Activated CD4-positive, CD25-positive, alpha-beta regulatory T cell treated with anti-CD3 and anti-CD28 coated beads, Interleukin-2, amount 50 U/mL, for 24 hours (primary cell): ENCODE measurements around the gene MED28.
A peak's percentile ranks its signal among the peaks of the same experiment; 100 is the strongest.
"Not testable (repeated sequence)": the region's sequence is repeated elsewhere in the genome, so short reads cannot be mapped to it uniquely, and the experiment has no call there.

ENCODE experiments used
- ATAC-seq, 2 donors: fragments of 150-1000 bp; cut with Tn5 transposase; one replicate each; pipeline ENCODE4 v1.10.0; 2021; ENCODE audit warnings: mild to moderate bottlenecking in 1 of 2, moderate library complexity in 1 of 2

Gene MED28

GRCh38 chr4:17619416-17620105 is 5.1 kb downstream of the MED28 start:
- ATAC-seq: no peak

GRCh38 chr4:17623451-17624001 is 9.1 kb downstream of the MED28 start:
- no peak for ATAC-seq

- no peak for ATAC-seq
Measured at GRCh38 chr4:17624821-17625220, 10.4 kb downstream of the MED28 start.

GRCh38 chr4:17630228-17630627 is 15.8 kb downstream of the MED28 start:
- ATAC-seq: no peak

- no peak for ATAC-seq
Measured at GRCh38 chr4:17633600-17633999, 19.2 kb downstream of the MED28 start.

GRCh38 chr4:17635056-17635455 is 20.6 kb downstream of the MED28 start:
- ATAC-seq: no peak

GRCh38 chr4:17636341-17636695 is 21.9 kb downstream of the MED28 start:
- ATAC-seq: no peak

- peak; percentile 68 to 82 for ATAC-seq
Measured at GRCh38 chr4:17636696-17637622, 22.5 kb downstream of the MED28 start.

GRCh38 chr4:17639136-17639535 is 24.7 kb downstream of the MED28 start:
- ATAC-seq: no peak

- no peak for ATAC-seq
Measured at GRCh38 chr4:17642398-17642783, 27.9 kb downstream of the MED28 start.

GRCh38 chr4:17646693-17647092 is 32.3 kb downstream of the MED28 start:
- ATAC-seq: no peak

- ATAC-seq: no peak
Measured at GRCh38 chr4:17647176-17647806, 32.9 kb downstream of the MED28 start.

- no peak for ATAC-seq
Measured at GRCh38 chr4:17647927-17648326, 33.5 kb downstream of the MED28 start.

GRCh38 chr4:17650406-17650805 is 36.0 kb downstream of the MED28 start:
- no peak for ATAC-seq

GRCh38 chr4:17654701-17655100 is 40.3 kb downstream of the MED28 start:
- ATAC-seq: no peak

GRCh38 chr4:17657090-17657489 is 42.6 kb downstream of the MED28 start:
- no peak for ATAC-seq

GRCh38 chr4:17657849-17658248 is 43.4 kb downstream of the MED28 start:
- ATAC-seq: no peak

GRCh38 chr4:17659196-17659595 is 44.8 kb downstream of the MED28 start:
- not testable (repeated sequence) for ATAC-seq

- no peak for ATAC-seq
Measured at GRCh38 chr4:17662694-17663093, 48.3 kb downstream of the MED28 start.

GRCh38 chr4:17664755-17665154 is 50.3 kb downstream of the MED28 start:
- peak in 1 of 2 donors; percentile 36 for ATAC-seq

- no peak for ATAC-seq
Measured at GRCh38 chr4:17665346-17665745, 50.9 kb downstream of the MED28 start.

GRCh38 chr4:17665852-17666251 is 51.4 kb downstream of the MED28 start:
- no peak for ATAC-seq

GRCh38 chr4:17667253-17667652 is 52.8 kb downstream of the MED28 start:
- no peak for ATAC-seq
